NT2/D1 (cell line): ENCODE data around the gene LRRN4.
"Not testable (repeated sequence)": the region's sequence is repeated elsewhere in the genome, so short reads cannot be mapped to it uniquely, and the experiment has no call there.

Experiments
- DNase-seq: peaks from one replicate; pipeline ENCODE4 v3.0.0-alpha.2; 2011; ENCODE audit warnings: low read depth, low spot score
- H3K27me3 ChIP-seq: 2 replicates; pipeline ENCODE4 v1.6.0; 2011; ENCODE audit warnings: mild to moderate bottlenecking; ENCODE audit not compliant: insufficient read length, insufficient read depth
- H3K36me3 ChIP-seq: 2 replicates; pipeline ENCODE4 v1.6.1; 2011; ENCODE audit warnings: mild to moderate bottlenecking, low read length, mixed read lengths; ENCODE audit not compliant: insufficient read depth, insufficient read length
- H3K4me1 ChIP-seq: 2 replicates; pipeline ENCODE4 v1.5.1; 2011; ENCODE audit not compliant: insufficient read depth, insufficient read length
- H3K4me3 ChIP-seq: 2 replicates; pipeline ENCODE4 v1.5.1; 2011; ENCODE audit warnings: low read depth; ENCODE audit not compliant: insufficient read length
- H3K9ac ChIP-seq: 2 replicates; pipeline ENCODE4 v1.6.0; 2011; ENCODE audit warnings: low read depth; ENCODE audit not compliant: insufficient read length
- H3K9me3 ChIP-seq: 2 replicates; pipeline ENCODE4 v1.5.1; 2011; ENCODE audit warnings: mild to moderate bottlenecking, low read length; ENCODE audit not compliant: insufficient read depth
- SUZ12 ChIP-seq: IDR thresholded peaks from 2 replicates; pipeline ENCODE4 v1.6.1; 2011; ENCODE audit not compliant: insufficient read length, insufficient read depth; ENCODE audit errors: extremely low read depth
- YY1 ChIP-seq: IDR thresholded peaks from 2 replicates; pipeline ENCODE4 v1.6.1; 2011; ENCODE audit not compliant: insufficient read length, insufficient read depth
- ZNF274 ChIP-seq: IDR thresholded peaks from 2 replicates; pipeline ENCODE4 v1.6.1; 2011; ENCODE audit warnings: mild to moderate bottlenecking, low read depth, low read length

The LRRN4 gene

GRCh38 chr20:6040958-6041807, 12.7 kb downstream of the LRRN4 start:
- Histone ChIP-seq H3K27me3 (no peaks in the 10 kb centered on the region), H3K4me1 (no peaks in the 10 kb centered on the region), H3K36me3 (peaks cover 49% of the 10 kb centered on the region), H3K9me3 (no peaks in the 10 kb centered on the region), H3K9ac (no peak overlapping the region), H3K4me3 (no peak overlapping the region)
- DNase-seq, result no peak
- TF ChIP-seq ZNF274 (no peak), SUZ12 (no peak), YY1 (no peak)

- TF ChIP-seq ZNF274 (no peak), YY1 (no peak), SUZ12 (no peak)
Measured at GRCh38 chr20:6040540-6040939, 13.3 kb downstream of the LRRN4 start.

GRCh38 chr20:6039766-6040165, 14.1 kb downstream of the LRRN4 start:
- no peak overlapping the region for H3K9ac ChIP-seq
- no peak for DNase-seq
- TF ChIP-seq ZNF274 (no peak), YY1 (no peak), SUZ12 (no peak)
- H3K27me3 ChIP-seq, result no peaks in the 10 kb centered on the region
- no peaks in the 10 kb centered on the region for H3K4me1 ChIP-seq
- H3K4me3 ChIP-seq, result no peak overlapping the region
- H3K9me3 ChIP-seq, result no peaks in the 10 kb centered on the region
- peaks cover 53% of the 10 kb centered on the region for H3K36me3 ChIP-seq

More at GRCh38 chr20:6040540-6040939, 13.3 kb downstream of the LRRN4 start:
- Histone ChIP-seq H3K4me1 (no peaks in the 10 kb centered on the region), H3K9me3 (no peaks in the 10 kb centered on the region), H3K9ac (no peak overlapping the region), H3K27me3 (no peaks in the 10 kb centered on the region), H3K4me3 (no peak overlapping the region), H3K36me3 (peaks cover 51% of the 10 kb centered on the region)
- no peak for DNase-seq

GRCh38 chr20:6038256-6038655, 15.6 kb downstream of the LRRN4 start:
- no peaks in the 10 kb centered on the region for H3K9me3 ChIP-seq
- no peaks in the 10 kb centered on the region for H3K27me3 ChIP-seq
- TF ChIP-seq ZNF274, result no peak
- no peak for TF ChIP-seq SUZ12
- TF ChIP-seq YY1, result no peak
- no peak for DNase-seq
- H3K9ac ChIP-seq, result no peak overlapping the region
- H3K4me3 ChIP-seq, result no peak overlapping the region
- H3K4me1 ChIP-seq, result no peaks in the 10 kb centered on the region
- peaks cover 64% of the 10 kb centered on the region for H3K36me3 ChIP-seq

GRCh38 chr20:6037082-6037481, 16.8 kb downstream of the LRRN4 start:
- Histone ChIP-seq H3K4me1 (no peaks in the 10 kb centered on the region), H3K27me3 (no peaks in the 10 kb centered on the region), H3K9ac (no peak overlapping the region), H3K9me3 (no peaks in the 10 kb centered on the region), H3K36me3 (peaks cover 61% of the 10 kb centered on the region), H3K4me3 (no peak overlapping the region)
- TF ChIP-seq ZNF274, result no peak
- TF ChIP-seq SUZ12, result no peak
- TF ChIP-seq YY1, result no peak
- no peak for DNase-seq

- no peak for DNase-seq
- TF ChIP-seq ZNF274 (no peak), YY1 (no peak), SUZ12 (no peak)
- no peaks in the 10 kb centered on the region for H3K9me3 ChIP-seq
- H3K27me3 ChIP-seq, result no peaks in the 10 kb centered on the region
- no peak overlapping the region for H3K9ac ChIP-seq
- H3K36me3 ChIP-seq, result peaks cover 53% of the 10 kb centered on the region
- no peak overlapping the region for H3K4me3 ChIP-seq
- no peaks in the 10 kb centered on the region for H3K4me1 ChIP-seq
Measured at GRCh38 chr20:6036213-6036612, 17.6 kb downstream of the LRRN4 start.

- Histone ChIP-seq H3K27me3 (no peaks in the 10 kb centered on the region), H3K36me3 (peaks cover 52% of the 10 kb centered on the region), H3K4me1 (no peaks in the 10 kb centered on the region), H3K9ac (no peak overlapping the region), H3K4me3 (no peak overlapping the region), H3K9me3 (no peaks in the 10 kb centered on the region)
- DNase-seq, result no peak
- TF ChIP-seq YY1 (no peak), SUZ12 (no peak), ZNF274 (no peak)
Measured at GRCh38 chr20:6034134-6034969, 19.5 kb downstream of the LRRN4 start.

- not testable (repeated sequence) for H3K27me3 ChIP-seq, H3K4me3 ChIP-seq, H3K4me1 ChIP-seq, H3K9me3 ChIP-seq, DNase-seq, H3K9ac ChIP-seq
- peaks cover 46% of the 10 kb centered on the region for H3K36me3 ChIP-seq
Measured at GRCh38 chr20:6032907-6033306, 21.0 kb downstream of the LRRN4 start.
